Measurements from ENCODE around the gene VAV2.

The VAV2 gene

DNA sequence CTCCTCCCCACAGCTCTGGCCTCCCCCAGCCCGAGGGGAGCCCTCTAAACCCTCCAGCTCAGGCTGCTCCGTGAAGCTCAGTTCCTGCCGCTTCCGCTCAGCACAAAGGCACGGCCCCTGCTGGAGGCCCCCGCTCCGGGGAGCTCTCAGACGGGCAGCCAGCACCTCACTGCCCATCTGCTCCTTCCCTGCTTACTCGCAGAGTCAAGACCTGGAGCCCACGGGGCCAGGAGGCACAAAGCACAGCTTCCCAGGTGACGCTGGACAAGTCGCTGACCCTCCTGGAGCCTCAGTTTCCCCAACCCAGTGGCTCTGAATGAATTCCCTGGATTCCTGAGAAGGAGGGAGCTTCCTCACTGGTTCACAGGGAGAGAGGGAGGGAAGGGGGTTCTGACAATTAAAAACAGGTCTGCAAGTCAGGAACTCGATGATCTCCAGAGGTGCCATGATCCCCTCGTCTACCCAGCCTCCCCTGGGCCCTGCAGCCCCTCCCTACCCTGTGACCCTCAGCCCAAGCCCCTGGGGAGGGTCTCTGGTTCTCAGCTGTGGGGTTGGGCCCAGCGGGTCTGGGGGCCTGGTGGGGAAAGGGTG lies 36.2 kb downstream of the VAV2 start:
- FAIRE-seq (no peak), DNase-seq (ENCODE audit: low spot score) (no peak)

- no peak for FAIRE-seq
- DNase-seq (ENCODE audit: low spot score), result no peak
Observed at GRCh38 chr9:133954862-133955529, 37.1 kb downstream of the VAV2 start.

DNA sequence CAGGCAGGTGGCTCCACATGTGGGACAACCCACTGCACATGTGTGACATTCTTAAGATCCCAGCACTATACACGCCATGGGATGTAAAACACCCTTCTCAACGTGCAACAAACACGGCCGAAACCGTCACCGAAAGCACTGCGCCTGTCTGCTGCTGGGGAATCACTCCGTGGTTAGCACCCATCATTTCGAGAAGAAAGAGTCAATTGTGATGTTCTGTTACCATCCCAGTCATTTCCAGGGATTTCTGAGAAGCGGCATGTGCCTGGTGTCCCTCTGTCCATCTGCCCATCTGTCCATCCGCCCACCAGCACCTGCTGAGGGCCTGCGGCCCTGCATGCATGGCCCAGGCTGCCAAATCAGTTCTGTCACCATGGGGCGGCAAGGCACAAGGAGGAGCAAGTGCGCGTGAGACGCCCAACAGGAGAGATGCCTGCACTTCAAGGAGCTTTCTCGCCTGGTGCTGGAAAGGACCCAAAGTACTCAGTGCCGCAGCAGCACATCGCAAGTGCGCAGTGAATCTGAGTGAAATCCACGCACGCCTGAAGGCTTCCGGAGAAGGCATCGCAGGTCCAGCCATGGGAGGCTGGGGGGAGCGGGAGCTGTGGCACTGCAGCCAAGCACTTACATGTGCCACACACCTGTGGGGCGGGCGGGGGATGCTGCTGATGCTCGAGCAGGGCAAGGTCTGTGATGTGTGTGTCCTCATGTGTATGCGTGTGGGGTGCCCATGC lies 38.0 kb downstream of the VAV2 start:
- FAIRE-seq (no peak), DNase-seq (ENCODE audit: low spot score) (no peak)

- FAIRE-seq (no peak), DNase-seq (ENCODE audit: low spot score) (no peak)
Observed at GRCh38 chr9:133953621-133953975, 38.5 kb downstream of the VAV2 start.

DNA sequence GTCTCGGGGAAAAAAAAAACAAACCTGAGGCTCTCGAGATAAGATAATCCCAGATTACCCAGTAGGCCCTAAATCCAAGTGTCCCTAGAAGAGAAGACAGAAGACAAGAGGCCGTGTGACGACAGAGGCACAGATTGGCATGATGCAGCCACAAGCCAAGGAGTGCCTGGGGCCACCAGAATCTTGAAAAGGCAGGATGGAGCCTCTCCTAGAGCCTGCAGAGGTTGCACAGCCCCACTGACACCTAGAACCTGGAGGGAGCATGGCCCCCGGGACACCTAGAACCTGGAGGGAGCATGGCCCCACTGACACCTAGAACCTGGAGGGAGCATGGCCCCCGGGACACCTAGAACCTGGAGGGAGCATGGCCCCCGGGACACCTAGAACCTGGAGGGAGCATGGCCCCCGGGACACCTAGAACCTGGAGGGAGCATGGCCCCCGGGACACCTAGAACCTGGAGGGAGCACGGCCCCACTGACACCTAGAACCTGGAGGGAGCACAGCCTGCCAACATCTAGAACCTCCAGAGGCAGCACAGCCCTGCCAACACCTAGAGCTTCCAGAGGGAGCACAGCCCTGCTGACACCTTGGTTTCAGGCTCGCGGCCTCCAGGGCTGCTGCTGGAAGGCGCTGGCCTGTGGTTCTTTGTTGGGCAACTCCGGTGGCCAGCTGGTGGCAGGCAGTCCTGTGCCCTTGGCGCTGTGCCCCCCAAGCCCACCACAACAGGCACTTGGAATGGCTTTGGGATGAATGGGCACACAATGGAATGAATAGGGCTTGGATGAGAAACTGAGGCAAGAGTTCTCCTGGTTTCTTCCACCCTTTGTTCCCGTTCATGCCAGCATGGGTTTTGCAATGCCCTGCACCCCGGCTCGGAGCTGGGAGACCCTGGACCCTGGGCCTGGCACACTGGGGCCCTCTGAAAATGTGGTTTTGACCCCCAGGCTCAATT lies 39.2 kb downstream of the VAV2 start:
- FAIRE-seq, result no peak
- DNase-seq (ENCODE audit: low spot score), result no peak

DNA sequence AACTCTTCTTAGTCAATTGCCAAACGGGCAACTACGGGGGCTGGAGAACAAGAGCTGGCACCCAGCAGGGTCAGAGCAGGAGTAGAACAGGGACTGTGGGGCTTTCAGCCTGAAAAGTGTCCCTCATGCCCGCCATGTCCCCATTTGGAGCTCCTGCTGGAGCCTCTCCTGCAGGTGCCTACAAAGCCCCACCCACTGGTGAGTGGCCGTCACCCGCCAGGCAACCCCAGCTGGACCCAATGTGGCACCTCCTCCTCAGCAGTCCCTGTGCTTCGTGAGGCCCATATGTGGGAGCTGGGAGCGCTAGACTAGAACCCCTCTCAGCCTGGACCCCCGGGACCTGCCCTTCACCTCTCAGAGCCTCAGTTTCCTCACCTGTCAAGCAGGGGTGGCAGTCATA lies 40.9 kb downstream of the VAV2 start:
- DNase-seq (ENCODE audit: low spot score) (no peak), FAIRE-seq (no peak)

DNA sequence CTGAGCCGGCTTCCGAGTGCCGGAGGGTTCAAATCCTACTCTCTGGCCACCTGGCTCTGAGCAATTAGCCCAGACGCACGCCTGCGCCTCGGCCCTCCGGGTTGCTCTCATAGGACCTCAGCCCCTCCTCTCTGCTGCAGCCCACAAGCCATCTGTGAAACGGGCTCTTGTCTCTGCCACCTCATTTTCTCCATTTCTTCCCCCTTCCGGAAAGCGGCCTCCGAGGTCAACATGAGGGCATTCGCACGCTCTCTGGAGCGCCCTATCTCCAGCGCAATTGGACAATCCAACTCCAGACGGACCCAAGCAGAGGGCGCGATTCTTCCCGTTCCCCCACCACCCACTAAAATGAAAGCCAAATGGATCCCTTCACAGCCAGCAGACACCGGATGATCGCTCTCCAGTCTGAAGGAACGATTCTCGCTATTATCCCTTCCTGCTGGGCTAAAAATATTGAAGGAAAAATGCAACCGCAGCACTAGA lies 41.5 kb downstream of the VAV2 start:
- DNase-seq (ENCODE audit: low spot score) (no peak), FAIRE-seq (no peak)

- DNase-seq (ENCODE audit: low spot score), result no peak
- no peak for FAIRE-seq
Observed at GRCh38 chr9:133950192-133950591, 41.9 kb downstream of the VAV2 start.

DNA sequence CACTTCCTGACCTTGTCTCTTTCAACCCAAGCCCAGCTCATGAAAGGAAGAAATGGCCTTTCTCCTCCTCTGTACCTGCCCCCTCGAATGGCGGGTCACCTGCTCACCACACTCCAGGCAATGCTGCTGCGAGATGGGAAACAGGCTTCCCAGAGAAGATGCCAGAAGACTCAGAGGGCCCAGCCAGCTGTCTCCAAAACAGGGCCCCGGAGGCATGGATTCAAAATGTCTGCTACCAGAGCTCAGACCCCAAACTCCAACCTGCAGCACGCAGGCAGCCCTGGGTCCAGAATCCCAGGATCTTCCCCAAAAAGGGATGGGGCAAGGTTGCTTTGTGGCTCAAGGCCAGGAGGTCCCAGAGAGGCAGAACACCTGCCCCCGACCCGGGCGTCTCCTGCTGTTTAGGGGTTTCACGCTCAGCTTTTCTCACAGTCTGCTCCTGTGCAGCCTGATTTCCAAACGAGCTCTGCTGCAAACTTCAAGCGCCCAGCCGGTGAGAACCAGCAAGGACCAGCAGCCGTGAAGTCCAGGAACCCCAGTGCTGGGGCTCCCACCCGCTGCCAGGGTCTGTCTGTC lies 42.5 kb downstream of the VAV2 start:
- no peak for DNase-seq (ENCODE audit: low spot score)
- no peak for FAIRE-seq

DNA sequence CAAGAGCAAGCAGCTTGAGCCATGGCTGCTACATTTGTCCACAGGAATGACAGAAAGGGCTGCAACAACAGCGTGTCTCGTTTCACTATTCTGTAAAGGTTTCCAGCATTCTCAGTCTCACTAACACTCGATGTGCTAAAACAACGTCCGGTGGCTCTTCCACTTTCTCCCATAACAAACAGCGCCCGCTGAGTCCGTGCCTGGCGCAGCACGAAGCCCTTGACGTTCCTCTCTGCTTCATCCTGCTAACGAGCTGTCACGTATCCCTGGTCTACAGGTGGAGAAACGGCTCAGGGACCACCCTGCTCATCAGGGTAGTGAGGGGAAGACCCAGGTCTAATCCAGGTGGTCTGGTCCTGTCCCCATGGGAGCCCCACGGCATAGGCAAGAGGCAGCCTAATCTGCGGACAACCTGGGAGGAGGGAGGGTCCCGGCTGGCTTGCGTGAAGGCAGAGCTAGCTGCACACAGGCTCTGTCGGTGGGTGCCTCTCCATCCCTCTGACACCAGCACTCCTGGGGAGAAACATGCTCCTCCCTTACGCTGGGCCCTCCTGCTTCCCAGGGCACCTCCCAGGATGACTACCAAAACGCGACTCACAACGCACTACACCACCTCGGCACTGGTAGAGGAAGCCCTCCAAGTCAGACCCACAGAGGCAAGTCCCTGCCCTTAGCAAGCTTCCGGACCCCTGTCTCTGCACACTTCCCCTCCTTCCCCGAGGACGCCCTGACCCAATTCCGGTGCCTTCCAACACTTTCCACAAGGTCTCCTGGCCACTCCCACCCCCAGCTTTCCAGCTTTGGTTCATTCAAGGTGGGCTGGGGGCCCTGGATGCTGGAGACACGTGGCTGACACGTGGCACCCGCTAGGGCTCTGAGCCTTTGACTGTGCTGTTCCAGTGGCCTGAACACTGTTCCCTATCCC lies 43.3 kb downstream of the VAV2 start:
- DNase-seq (ENCODE audit: low spot score) (no peak), FAIRE-seq (no peak)

DNA sequence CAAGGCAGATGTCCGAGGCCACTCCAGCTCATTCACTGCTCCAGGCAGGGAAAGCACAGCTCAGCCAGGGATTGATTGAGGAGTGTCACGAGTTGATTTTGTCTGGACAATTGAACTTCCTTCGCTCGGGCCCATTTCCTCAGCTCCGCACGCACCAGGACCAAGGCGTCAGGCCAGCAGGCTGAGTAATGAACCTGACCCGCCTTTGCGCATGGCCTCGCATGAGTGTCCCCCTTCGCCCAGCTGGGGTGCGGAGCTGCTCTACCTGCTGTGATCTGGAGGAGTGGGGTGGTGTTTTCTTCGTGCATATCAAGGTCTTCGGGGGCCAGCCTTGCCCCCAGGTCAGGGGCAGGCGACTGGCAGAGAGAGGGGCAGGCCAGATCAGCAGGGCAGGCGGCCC lies 44.0 kb downstream of the VAV2 start:
- no peak for DNase-seq (ENCODE audit: low spot score)
- no peak for FAIRE-seq

- FAIRE-seq (no peak), DNase-seq (ENCODE audit: low spot score) (no peak)
Observed at GRCh38 chr9:133946840-133947486, 45.2 kb downstream of the VAV2 start.

DNA sequence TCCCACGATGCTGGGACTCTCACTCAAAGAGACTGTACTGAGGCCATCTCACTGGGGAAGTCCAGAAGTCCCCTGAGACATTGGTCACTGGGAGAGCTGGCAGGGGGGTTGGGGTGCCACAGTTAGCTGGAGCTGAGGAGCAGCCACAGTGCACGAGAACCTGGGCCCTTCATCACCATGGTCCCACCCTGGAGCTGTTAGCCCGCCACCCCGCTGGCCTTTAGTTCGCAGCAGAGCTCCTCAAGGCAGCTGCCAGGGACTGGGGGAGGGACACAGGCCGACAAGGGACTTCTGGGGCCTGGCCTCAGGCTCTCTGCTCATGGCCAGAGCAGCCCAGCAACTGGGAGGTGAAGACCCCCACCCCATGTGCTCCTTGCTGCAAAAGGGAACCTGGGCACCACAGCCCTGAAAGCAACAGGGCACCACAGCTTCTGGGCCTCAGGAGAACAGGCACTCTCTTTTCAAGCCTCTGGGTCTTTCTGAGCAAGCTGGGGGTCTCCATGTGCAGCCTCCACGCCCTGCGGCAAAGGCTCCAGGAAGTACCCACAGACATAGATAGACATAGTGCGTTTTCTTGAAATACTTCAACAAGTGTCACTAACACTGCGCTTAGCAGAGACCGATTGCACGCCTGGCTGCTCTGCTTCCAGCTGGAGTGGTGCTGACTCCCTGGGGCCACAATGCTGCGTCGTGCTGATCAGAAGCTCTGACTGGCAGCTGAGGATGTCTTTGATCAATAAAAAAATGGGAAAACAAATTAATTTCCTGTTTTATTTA lies 46.0 kb downstream of the VAV2 start:
- FAIRE-seq (no peak), DNase-seq (ENCODE audit: low spot score) (peak; percentile 15)

GRCh38 chr9:133945314-133945975 lies 46.7 kb downstream of the VAV2 start:
- DNase-seq (ENCODE audit: low spot score) (no peak), FAIRE-seq (no peak)

DNA sequence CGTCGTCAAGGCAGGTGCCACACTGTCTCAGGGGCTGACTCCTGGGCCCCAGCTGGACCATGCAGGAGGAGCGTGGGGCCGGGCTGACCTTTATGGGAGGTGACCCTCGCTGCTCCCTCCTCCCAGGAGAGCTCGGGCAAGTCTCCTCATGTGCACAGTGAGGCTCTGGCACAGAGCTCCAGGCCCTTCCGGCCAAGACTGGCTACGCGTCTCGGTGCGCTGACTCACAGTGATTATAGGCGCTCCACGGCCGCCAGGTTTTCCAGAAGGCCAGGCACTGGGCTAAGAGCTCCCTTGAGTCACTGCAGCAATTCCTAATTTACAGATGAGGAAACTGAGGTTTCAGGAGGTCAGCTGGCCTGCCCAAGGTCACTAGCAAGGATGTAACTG lies 47.4 kb downstream of the VAV2 start:
- FAIRE-seq (peak; percentile 88), DNase-seq (ENCODE audit: low spot score) (peak; percentile 82)

GRCh38 chr9:133943781-133944745 lies 48.1 kb downstream of the VAV2 start:
- FAIRE-seq, result no peak
- DNase-seq (ENCODE audit: low spot score), result peak; percentile 66
